ENCODE results near the gene TREX2.

The TREX2 gene

GRCh38 chrX:153455571-153455970, 9.7 kb upstream of the TREX2 start:
- DNase-seq = no peak

DNA sequence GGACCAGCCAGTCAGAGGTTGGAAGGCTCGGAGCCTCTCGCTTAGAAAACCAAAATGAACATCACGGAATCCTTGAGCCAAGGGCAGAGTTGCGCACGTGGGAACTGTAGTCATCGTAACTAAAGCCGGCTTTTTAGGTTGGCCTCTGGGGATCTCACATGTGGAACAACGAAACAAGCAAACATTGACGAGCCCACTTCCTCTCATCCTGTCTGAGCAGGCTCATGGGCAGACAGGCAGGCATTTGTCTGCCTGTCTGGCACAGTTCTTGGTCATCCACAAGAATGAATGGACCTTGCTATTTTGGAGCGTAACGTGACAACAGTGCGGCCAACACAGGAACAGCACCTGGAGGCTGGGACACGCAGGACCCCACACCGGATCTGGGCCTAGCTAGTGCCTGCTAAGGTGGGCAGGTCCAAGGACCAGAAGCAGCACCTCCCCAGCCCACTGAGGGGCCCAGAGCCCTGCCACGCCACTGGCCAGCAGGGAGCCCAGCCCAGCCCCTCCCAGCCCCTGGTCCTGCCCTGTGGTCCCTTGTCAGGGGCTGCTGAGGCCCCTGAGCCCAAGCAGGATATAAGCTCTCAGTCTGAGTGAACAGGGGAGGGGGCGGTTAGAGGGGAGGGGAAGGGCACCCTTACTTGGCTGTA, 9.2 kb upstream of the TREX2 start:
- no peak for DNase-seq

GRCh38 chrX:153450949-153451277, 5.1 kb upstream of the TREX2 start:
- DNase-seq = no peak

DNA sequence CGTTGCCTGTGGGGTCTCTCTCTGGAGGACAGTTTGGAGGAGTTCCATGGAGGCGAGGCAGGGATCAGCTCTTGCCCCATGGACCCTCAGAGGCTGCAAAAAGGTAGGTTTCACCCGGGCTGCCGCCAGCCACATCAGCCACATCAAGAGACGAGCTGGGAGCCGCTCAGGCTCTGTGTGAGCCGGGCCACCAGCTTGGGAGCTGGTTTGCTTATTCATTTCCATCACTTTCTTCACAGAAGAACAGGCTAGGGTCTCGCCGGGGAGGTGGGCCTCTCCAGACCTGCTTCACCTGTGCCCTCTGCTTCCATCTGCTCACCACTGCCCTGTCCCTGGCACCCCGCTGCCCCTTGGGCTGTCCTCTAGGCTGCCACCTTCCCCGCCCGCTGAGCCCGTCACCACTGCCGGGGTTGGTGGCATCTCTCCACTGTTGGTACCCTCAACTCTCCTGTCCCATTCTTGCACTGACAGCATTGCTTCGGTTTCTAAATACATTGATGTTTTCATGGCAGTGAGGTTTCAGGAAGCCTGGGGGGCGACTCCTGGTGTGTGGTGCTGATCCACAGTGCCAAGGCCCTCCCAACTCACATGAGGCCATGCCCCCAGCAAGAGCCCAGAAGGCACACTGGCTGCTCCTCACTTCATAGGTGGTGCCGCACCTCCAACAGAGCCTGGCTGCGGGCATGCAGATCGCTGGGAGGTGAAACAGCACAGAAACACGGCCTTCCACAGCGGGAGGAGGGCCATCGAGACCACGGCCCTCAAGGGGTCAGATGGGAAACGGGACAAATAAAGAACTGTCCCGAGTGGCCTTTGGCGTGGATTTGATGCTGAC, 4.5 kb upstream of the TREX2 start:
- DNase-seq = no peak

DNA sequence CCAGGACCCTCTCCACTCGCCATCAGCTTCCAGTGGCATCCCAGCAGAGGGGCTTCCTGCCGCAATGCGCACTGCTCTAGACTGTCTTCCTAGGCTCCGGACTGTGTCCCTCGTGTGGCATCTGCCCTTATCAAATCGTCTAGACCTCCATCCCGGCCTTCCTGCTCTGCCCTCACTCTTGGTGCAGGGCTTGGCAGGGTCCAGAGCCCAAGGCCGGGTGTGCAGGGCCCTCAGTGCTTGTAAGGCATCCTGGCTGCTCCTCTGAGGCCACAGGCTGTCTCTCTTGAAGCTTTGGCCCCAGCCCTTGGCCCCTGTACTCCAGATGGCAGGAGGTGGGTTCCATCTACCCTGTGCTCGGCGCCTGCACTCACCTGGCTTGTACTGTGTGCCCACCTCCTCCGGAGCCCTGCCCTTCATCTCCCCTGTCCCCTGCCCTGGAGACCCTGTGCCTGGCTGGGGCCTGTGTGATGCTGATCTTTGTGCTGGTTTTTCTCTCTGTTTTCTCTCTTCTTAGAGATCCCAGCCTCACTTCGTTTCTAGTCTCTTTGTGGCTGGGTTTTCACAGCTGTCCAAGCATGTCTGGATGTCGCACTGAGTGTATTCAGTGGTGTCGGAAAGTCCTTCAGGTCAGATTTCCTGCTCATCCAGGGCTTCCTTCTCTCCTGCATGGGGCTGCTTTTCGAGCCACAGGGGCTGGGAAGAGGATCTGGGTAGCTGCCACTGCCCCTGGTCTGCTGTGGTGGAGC, 3.7 kb upstream of the TREX2 start:
- no peak for DNase-seq

DNA sequence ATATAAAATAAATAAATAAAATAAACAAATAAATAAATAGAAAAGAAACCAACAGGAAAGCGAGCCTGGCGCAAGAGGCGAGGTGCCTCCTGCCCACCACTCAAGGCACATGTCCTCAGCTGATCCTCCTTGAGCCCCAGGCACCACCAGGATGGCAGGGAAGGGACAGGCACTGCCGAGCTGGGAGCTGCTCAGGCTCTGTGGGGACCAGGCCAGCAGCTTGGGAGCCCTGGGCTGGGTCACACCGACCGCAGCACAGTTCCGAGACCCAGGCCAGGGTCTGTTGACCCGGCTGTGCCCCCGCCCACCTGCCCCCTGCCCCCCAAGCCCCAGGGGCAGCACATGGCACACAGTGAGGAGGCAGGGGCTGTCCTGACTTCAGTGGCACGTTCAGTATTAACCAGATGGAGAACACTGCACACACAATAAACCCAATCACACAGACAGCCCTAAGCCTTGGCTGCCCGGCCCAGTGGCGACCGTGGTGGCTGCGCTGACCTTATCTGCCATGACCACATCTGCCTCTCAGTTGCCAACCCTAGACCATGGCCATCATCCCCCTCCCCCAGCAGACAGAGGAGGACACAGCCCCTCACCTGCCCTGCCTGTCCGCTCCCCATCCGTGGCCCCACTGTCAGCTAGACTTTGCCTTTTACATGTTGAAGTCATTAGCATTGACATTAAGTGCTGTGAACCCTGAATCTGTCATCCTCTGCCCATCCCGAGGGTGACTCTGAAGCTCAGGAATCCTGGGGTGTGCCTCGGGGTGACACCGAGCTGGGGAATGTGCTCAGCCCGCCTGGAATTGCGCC, 2.9 kb upstream of the TREX2 start:
- no peak for DNase-seq

- DNase-seq = no peak
These were observed 1.7 kb upstream of the TREX2 start for GRCh38 chrX:153447581-153447960.

DNA sequence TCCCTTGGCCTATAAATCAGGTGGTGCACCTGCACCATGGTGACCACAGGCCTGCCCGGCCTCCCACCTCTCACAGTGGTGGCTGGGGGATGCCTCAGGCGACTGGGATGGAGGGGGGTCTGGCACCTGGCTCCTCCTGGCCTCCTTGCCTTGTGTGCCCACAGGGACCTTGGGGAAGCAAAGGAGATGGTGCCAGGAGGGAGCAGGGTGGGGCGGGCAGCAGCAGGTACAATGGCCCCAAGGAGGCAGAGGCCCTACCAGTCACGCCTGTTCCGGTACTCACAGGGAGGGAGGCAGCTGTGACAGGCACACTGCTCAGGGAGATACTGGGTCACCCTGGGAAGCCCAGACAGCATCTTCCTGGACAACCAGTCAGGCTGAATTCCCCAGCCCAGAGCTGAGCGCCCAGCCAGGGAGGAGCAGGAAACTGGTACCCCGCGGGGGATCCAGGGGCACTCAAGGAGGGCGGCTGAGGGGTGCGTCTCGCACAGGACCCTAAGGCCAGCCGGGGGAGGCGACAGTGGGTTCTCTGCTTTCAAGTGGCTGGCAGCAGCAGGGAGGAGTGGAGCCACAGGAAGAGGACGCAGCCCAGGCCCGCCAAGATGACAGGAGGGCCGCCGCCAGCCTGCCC, 1.2 kb upstream of the TREX2 start:
- DNase-seq = no peak

- no peak for DNase-seq
These were observed 730 bp upstream of the TREX2 start for GRCh38 chrX:153446636-153446936.

DNA sequence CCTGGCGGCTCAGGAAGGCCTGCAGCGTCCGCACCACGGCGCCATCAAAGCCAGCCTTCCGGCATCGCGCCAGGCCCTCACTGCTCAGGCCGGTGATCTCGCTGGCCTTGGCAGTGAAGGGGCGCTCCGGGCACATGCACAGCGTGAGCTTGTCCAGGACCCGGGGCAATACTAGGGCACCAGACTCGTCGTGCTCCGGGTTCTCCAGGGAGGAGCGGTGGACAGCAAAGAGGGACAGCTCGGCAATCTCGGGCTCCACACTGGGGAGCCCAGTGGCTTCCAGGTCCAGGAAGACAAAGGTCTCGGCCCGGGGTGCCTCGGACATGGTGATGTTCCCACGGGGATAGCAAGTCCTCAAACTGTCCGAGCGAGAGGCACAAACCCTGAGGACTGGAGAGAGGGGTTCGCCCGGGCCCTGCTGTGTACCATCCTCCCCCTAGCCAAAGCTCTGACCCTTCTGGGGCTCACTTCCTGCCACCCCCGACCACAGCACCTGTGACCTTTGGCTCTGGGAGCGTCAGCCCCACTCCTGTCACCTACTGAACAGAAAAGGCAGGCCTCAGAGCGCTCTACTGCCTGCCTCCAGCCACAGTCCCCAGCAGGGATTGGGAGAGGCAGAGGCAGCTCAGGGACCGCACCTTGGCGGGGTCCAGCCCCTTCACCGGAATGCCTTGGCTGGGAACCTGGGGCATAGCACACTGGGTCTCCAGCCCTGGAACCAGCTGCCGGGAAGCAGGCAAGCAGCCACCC, 575 bp downstream of the TREX2 start:
- peak; percentile 3 for DNase-seq

GRCh38 chrX:153444333-153445011, 1.4 kb downstream of the TREX2 start:
- DNase-seq = no peak

GRCh38 chrX:153443476-153444332, 2.2 kb downstream of the TREX2 start:
- DNase-seq = no peak

DNA sequence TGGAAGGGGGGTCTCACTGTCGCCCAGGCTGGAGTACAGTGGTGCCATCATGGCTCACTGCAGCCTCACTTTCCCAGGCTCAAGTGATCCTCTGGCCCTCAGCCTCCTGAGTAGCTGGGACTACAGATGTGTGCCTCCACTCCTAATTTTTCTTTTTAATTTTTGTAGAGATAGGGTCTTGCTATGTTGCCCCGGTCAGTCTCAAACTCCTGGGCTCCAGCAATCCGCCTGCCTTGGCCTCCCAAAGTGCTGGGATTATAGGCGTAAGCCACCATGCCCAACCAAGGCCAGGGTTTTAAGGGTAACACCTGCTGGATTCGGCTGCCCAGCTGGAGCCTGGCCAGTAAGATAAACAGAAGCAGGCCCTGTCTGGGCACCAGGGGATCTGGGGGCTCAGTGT, 3.4 kb downstream of the TREX2 start:
- no peak for DNase-seq

DNA sequence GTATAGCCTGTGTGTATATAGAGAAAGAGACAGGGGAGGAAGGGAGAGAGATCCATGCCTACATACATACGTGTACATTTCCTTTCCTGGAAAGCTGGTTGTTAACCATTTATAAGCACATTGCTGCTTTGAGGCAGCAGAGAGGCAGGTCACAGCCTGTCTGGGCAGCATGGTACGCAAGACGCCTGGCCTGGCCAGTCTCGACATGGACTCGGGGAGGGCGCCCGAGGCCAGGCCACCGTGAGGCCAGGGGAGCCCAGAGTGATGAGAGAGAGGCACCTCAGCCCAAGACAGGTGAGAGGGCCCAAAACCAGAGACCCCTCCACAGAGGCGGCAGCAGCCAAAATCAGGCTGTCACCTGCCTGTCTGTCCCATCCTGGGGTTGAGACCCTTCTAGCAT, 3.9 kb downstream of the TREX2 start:
- DNase-seq = no peak

DNA sequence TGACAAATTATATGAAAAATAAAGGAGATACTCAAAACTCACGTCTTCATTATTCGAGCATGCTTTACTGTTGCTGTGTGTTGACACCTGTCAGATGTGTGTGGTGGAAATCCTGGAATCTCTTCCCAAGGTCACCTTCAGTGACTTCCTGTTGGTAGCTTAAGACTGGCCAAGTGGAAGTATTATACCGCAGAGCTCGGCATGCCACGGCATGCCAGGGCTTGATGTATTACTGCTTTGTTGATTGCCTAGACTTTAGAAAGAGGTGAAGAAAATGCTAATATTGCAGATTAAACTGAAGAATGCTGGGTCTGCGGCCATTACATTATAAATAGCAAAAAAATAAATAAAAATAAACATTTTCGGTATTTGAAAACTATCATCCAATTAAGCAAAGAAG, 4.6 kb downstream of the TREX2 start:
- no peak for DNase-seq

GRCh38 chrX:153440556-153441135, 5.2 kb downstream of the TREX2 start:
- DNase-seq = no peak

DNA sequence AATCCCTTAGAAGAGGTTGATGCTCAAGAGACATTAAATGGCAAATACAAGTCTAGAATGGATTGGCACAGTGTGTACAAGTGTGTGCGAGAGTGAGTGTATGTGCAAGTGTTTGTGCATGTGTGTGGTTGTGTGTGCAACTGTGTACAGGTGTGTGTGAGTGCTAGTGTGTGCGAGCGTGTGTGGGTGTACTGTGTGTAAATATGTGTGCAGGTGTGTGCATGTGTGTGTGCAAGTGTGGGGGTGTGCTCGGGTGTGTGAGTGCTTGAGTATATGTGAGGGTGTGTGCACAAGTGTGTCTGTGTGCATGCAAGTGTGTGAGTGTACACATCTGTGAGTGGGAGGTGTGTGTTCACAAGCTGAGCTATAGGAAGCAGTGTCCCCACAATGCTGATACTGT, 5.9 kb downstream of the TREX2 start:
- no peak for DNase-seq

DNA sequence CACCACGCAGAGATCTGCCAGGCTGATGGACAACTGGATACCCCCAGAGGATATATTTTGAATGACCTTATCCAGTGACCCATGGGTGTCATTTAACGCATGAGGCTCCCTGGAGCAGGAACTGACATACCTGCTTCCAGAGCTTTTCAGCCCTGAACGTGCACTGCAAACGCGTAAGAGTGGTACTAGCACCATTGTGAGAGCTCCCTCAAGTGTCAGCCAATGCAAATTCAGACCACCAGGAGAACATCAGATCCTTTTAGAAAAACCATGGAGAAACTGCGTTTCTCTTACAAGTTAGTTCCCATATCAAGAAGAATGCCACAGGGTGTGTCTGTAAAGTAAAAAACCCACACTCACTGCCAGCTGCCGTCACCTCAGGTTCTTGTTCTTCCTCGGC, 7.3 kb downstream of the TREX2 start:
- DNase-seq = no peak

DNA sequence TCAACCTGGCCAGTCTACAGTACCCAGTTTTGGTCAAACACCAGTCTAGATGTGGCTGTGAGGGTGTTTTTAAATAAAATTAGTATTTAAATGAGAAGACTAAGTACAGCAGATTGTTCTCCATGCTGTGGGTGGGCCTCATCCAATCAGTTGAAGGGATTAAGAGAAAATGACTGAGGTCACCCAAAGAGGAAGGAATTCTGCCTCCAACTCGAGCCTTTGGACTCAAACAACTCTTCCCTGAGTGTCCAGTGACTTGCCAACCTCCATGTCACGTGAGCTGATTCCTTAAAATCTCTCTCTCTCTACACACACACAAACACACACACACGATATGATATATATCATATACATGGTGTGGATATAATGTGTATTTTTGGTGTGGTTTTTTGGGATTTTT, 10.0 kb downstream of the TREX2 start:
- no peak for DNase-seq

- no peak for DNase-seq
These were observed 11.1 kb downstream of the TREX2 start for GRCh38 chrX:153434801-153435200.
